KBM-7 (cell line): ENCODE data around the gene LRRC23.
"Not testable (repeated sequence)": the region's sequence is repeated elsewhere in the genome, so short reads cannot be mapped to it uniquely, and the experiment has no call there.

Experiments
- DNase-seq: peaks from one replicate; pipeline ENCODE4 v3.0.0-alpha.2; 2015
- in situ Hi-C: fragments of 300-500 bp; cut with MboI; formaldehyde crosslinking; loops from 2 replicates; pipeline ENCODE4 v1.14.3; 2020; ENCODE audit warnings: low sequenced_read_pairs, low pct_unique_long_range_greater_than_20kb, mixed read lengths

LRRC23 gene

GRCh38 chr12:6871052-6871957 lies 33.3 kb upstream of the LRRC23 start:
- in situ Hi-C loops = no loop called here
- peak; percentile 53 for DNase-seq

- in situ Hi-C loops = no loop called here
- peak; percentile 90 for DNase-seq
These were observed 32.3 kb upstream of the LRRC23 start for GRCh38 chr12:6872073-6873048.

DNA sequence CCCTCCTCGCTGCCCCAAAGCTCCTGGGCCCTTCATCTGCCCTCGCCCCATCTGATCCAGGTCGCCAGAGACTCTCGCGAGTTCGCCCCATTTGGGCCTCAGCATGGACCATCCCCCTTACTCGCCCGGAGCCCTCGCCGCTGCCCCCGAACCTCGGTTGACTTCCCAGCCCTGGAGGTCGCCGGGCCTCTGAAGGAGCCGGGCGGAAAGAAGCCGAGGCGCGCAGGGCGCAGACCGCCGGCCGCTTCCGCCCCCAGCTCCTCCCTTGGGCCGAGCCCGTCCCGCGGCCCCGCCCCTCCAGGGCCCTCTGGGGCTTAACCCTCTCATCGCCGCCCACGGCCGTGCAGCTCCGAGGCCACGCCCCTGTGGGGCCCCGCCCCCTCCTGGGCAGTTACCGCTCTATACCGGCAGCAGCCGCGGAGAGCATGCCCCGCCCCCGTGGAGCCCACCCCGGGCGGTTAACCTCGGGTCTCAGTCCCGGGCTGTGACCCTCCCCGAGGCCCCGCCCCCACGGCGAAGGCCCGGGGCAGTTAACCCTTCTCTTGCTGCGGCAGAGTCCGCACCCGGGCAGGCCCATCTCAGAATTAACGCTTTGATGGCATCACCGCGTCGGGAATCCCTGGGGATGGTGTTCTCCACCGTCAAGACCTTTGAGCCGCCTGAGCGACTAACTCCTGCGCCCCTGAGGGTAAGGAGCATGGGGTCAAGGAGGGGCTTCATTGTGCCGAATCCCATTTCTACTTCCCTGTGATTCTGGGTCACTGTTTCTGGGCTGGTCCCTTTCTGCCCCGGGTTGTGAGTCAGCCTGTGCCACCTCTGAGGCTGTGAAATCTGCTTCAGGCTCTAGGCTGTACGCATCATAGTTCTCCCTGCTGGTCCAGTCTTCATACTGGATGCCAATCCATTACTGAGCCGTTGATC lies 31.3 kb upstream of the LRRC23 start, which contains the start of gene SPSB2:
TSS of gene SPSB2 (minus strand) at position 210 of the 921 bp plus-strand sequence. CDS start 402 bp downstream, outside the sequence.
- in situ Hi-C loops = no loop called here
- DNase-seq = peak; percentile 96

DNA sequence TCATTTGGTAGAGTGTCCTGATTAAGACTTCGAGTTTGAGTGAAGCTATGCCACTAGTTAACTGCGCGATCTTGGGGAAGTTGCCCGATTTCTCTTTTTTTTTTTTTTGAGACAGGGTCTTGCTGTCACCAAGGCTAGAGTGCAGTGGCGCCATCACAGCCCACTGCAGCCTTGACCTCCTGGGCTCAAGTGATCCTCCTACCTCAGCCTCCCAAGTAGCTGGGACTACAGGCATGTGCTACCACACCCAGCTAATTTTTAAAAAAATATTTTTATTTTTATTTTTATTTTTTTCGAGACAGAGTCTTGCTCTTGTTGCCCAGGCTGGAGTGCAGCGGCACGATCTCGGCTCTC lies 30.6 kb upstream of the LRRC23 start:
- DNase-seq, in situ Hi-C loops: not testable (repeated sequence)

GRCh38 chr12:6879824-6880223 lies 24.8 kb upstream of the LRRC23 start:
- in situ Hi-C loops, DNase-seq: not testable (repeated sequence)

DNA sequence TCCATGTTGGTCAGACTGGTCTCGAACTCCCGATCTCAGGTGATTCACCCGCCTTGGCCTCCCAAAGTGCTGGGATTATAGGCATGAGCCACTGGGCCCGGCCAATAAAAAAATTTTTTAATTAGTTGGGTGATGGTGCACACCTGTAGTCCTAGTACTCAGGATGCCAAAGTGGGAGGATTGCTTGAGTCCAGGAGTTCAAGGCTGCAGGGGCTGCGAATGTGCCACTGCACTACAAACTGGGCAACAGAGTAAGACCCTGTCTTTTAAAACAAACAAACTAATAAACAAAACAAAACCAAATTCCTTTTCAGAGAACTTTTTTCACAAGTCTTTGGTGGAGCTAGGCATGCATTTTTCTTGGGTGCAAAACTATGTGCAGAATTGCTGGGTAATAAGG lies 21.4 kb upstream of the LRRC23 start:
- in situ Hi-C loops = no loop called here
- no peak for DNase-seq

- in situ Hi-C loops = no loop called here
- no peak for DNase-seq
These were observed 20.9 kb upstream of the LRRC23 start for GRCh38 chr12:6883683-6884082.

DNA sequence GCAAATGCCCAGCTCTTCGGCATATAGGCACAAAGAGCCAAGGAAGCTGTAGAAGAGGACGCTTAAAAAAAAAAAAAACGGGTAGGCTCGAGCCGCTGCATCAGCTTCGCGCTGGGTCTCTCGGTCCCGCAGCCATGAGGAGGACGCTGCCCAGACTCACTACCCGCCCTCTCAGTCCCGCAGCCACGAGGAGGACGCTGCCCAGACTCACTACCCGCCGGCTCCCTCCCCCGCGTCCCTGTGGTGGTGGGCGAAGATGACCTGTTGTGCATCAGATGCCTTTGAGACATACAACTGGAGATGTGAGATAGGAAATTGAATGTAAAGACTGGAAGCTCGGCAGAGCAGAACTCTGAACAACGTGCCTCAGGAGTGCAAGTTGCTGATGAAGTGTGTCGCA lies 20.1 kb upstream of the LRRC23 start:
- in situ Hi-C loops = no loop called here
- DNase-seq = no peak

DNA sequence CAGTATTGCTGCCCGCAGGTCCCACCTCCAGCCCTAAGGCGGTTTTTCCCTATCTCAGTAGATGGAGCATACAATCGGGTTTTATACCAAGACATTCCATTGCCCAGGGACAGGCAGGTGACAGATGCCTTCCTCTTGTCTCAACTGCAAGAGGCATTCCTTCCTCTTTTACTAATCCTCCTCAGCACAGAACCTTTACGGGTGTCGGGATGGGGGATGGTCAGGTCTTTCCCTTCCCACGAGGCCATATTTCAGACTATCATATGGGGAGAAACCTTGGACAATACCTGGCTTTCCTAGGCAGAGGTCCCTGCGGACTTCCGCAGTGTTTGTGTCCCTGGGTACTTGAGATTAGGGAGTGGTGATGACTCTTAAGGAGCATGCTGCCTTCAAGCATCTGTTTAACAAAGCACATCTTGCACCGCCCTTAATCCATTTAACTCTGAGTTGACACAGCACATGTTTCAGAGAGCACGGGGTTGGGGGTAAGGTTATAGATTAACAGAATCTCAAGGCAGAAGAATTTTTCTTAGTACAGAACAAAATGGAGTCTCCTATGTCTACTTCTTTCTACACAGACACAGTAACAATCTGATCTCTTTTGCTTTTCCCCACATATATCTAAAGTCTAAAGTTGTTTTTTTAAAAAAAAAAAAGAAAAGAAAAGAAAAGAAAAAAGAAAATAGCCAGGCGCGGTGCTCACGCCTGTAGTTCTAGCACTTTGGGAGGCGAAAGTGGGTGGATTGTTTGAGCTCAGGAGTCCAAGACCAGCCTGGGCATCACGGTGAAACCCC lies 18.2 kb upstream of the LRRC23 start:
- in situ Hi-C loops, DNase-seq: not testable (repeated sequence)

GRCh38 chr12:6887460-6887859 lies 17.2 kb upstream of the LRRC23 start:
- in situ Hi-C loops = no loop called here
- DNase-seq = no peak

GRCh38 chr12:6888360-6888759 lies 16.3 kb upstream of the LRRC23 start:
- in situ Hi-C loops = no loop called here
- DNase-seq = no peak

- DNase-seq, in situ Hi-C loops: not testable (repeated sequence)
These were observed 15.8 kb upstream of the LRRC23 start for GRCh38 chr12:6888794-6889193.

DNA sequence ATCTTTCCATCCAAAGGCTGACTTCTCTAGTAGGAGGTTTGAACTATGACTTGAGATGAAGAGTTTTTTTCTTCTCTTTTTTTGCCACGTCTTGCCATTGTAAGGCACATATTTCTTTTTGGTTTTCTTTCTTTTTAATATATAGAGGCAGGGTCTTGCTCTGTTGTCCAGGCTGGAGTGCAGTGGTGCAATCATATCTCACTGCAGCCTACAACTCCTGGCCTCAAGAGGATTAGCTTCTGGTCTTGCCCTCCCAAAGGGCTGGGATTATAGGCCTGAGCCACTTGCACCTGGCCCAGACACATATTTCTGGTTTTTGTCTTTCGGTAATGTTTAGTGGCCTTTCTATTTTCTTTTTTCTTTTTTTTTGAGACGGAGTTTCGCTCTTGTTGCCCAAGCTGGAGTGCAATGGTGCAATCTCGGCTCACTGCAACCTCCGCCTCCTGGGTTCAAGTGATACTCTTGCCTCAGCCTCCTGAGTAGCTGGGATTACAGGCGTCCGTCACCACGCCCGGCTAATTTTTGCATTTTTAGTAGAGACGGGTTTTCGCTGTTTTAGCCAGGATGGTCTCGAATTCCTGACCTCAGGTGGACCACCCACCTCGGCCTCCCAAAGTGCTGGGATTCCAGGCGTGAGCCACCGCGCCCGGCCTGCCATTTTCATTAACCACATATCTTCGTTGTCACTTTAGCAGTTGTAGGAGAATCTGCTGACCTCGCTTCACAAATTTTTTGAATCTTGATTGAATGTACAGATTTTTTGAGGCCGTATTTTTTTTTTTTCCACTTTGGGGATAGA lies 14.6 kb upstream of the LRRC23 start:
- in situ Hi-C loops = not testable (repeated sequence)

DNA sequence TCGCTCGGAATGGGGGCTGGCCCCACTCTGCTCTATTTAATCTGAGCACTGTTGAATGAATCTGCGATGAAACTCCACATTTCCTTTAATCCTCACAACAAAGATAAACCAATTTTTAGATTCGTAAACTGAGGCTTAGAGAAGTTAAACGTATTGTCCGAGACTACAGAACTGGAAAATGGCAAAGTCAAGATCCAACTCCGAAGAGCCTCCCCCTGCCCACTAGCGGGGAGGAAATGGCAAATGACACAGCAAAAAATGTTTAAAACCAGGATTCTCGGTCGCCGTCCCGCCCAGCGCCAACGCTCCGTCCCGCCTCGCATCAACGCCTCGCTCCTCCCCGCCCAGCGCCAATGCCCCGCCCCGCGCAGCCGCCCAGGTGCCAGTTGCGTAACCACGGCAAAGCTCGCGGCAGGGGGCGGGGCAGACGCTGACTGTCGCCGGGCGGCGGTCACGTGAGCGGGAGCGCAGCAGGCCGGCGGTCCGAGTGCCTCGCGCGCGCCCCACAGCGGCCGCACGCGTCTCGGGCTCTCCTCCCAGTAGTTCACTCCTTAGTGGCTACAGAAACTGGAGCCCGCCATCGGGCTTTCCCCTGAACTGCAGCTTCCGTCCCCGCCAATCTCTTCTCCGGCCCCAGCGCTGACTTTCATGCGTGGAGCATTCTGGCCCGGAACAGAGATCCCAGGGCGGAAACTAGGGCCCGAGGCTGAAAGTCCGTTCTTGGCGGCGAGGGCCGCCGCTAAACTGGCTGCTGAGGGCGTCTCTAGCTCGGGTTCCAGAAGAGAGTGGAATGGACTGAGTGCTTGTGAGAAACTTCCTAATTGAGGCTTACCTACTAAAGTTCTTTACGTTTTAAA lies 13.6 kb upstream of the LRRC23 start:
- DNase-seq = peak; percentile 99
- in situ Hi-C loops = no loop called here

More for the DNA sequence above, 14.6 kb upstream of the LRRC23 start:
- DNase-seq = not testable (repeated sequence)

DNA sequence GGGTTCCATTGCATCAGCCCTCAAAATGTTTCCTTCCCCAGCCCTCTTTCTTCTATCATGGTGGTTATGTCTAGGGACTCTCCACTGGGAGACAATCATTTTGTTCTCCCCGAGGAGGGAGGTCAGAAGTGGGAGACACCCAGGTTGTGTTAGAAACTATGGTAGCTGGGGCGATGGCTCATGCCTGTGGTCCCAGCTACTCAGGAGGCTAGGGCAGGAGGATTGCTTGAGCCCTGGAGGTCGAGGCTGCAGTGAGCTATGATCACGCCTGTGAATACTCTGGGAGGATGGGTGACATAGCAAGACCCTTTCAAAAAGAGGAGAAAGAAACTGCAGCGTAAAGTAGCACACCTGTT lies 13.0 kb upstream of the LRRC23 start:
- DNase-seq = no peak
- in situ Hi-C loops = no loop called here

DNA sequence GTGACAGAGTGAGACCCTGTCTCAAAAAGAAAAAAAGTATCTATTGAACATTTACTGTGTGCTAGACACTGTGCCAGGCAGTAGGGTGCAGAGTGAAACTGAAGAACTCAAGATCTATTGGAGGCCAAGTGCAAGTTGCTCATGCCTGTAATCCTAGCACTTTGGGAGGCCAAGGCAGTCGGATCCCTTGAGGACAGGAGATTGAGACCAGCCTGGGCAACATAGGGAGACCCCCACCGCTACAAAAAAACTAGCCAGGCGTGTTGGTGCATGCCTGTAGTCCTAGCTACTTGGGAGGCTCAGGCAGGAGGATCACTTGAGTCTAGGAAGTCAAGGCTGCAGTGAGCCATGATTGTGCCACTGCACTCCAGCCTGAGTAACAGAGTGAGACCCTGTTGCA lies 11.9 kb upstream of the LRRC23 start:
- in situ Hi-C loops, DNase-seq: not testable (repeated sequence)
